ENCODE measurements around the gene EXOC2. TPM values are rescaled to one million over a fixed set of nuclear protein-coding genes. Genes with fewer than 3 reads are reported as not detected.

The EXOC2 gene
- total RNA-seq, 1 donor from 2014 or later: 44.4 TPM

GRCh38 chr6:711925-712324 is 19.0 kb upstream of the EXOC2 start:
- Histone ChIP-seq H3K27ac (ENCODE audit: low read depth, low read length) (no peak overlapping the region), H3K79me2 (ENCODE audit: insufficient read depth, low read length) (no peaks in the 10 kb centered on the region), H3K9ac (ENCODE audit: low read length) (no peak overlapping the region), H4K20me1 (ENCODE audit: insufficient read depth, low read length) (no peaks in the 10 kb centered on the region), H3K4me1 (ENCODE audit: insufficient read depth, low read length) (peaks cover 6% of the 10 kb centered on the region), H3K4me3 (ENCODE audit: insufficient read depth, low read depth, low read length) (no peak overlapping the region), H2AFZ (ENCODE audit: low read depth, low read length) (no peak overlapping the region), H3K27me3 (ENCODE audit: insufficient read depth, low read length) (peaks cover 2% of the 10 kb centered on the region), H3K36me3 (ENCODE audit: insufficient read depth, low read length) (no peaks in the 10 kb centered on the region), H3K9me3 (ENCODE audit: insufficient read depth, low read depth, low read length) (no peaks in the 10 kb centered on the region), H3K4me2 (ENCODE audit: low read length) (peak overlapping the region; percentile 97)
- Mint-ChIP-seq H3K4me3 (ENCODE audit: unreplicated experiment) (peak overlapping the region; percentile 75), H3K27me3 (ENCODE audit: low read depth, unreplicated experiment) (peaks cover 4% of the 10 kb centered on the region), H3K4me1 (ENCODE audit: low read depth, unreplicated experiment) (peaks cover 26% of the 10 kb centered on the region), H3K36me3 (ENCODE audit: low read depth, unreplicated experiment) (peaks cover 3% of the 10 kb centered on the region), H3K9me3 (ENCODE audit: unreplicated experiment) (no peaks in the 10 kb centered on the region), H3K27ac (ENCODE audit: unreplicated experiment) (no peak overlapping the region)
- DNase-seq (ENCODE audit: low read depth): no peak
- no peak for FAIRE-seq
- no peak for TF ChIP-seq CTCF (IDR thresholded peaks at IDR 0.05; ENCODE audit: insufficient read depth, low read depth, low read length)
- TF ChIP-seq EZH2 (IDR thresholded peaks at IDR 0.05; ENCODE audit: insufficient read depth, low read length): no peak

- Histone ChIP-seq H2AFZ (ENCODE audit: low read depth, low read length) (peak overlapping the region; percentile 98), H3K79me2 (ENCODE audit: insufficient read depth, low read length) (no peaks in the 10 kb centered on the region), H3K36me3 (ENCODE audit: insufficient read depth, low read length) (no peaks in the 10 kb centered on the region), H3K9me3 (ENCODE audit: insufficient read depth, low read depth, low read length) (no peaks in the 10 kb centered on the region), H3K4me2 (ENCODE audit: low read length) (peak overlapping the region; percentile 97), H3K27ac (ENCODE audit: low read depth, low read length) (peak overlapping the region; percentile 63), H3K4me3 (ENCODE audit: insufficient read depth, low read depth, low read length) (peak overlapping the region; percentile 67), H3K9ac (ENCODE audit: low read length) (peak overlapping the region; percentile 81), H4K20me1 (ENCODE audit: insufficient read depth, low read length) (no peaks in the 10 kb centered on the region), H3K27me3 (ENCODE audit: insufficient read depth, low read length) (peaks cover 1% of the 10 kb centered on the region), H3K4me1 (ENCODE audit: insufficient read depth, low read length) (peaks cover 6% of the 10 kb centered on the region)
- no peak for TF ChIP-seq EZH2 (IDR thresholded peaks at IDR 0.05; ENCODE audit: insufficient read depth, low read length)
- no peak for TF ChIP-seq CTCF (IDR thresholded peaks at IDR 0.05; ENCODE audit: insufficient read depth, low read depth, low read length)
- peak; percentile 57 for DNase-seq (ENCODE audit: low read depth)
- no peaks in the 10 kb centered on the region for H3K36me3 Mint-ChIP-seq (ENCODE audit: low read depth, unreplicated experiment)
- no peak for FAIRE-seq
- H3K4me3 Mint-ChIP-seq (ENCODE audit: unreplicated experiment): peak overlapping the region; percentile 83
- H3K27me3 Mint-ChIP-seq (ENCODE audit: low read depth, unreplicated experiment): no peaks in the 10 kb centered on the region
- H3K4me1 Mint-ChIP-seq (ENCODE audit: low read depth, unreplicated experiment): peaks cover 32% of the 10 kb centered on the region
- H3K9me3 Mint-ChIP-seq (ENCODE audit: unreplicated experiment): no peaks in the 10 kb centered on the region
- H3K27ac Mint-ChIP-seq (ENCODE audit: unreplicated experiment): peak overlapping the region; percentile 68
These were observed 17.9 kb upstream of the EXOC2 start for GRCh38 chr6:710601-711571.
